GM21515 (cell line): ENCODE data around the gene AATK.
"Not testable (repeated sequence)": the region's sequence is repeated elsewhere in the genome, so short reads cannot be mapped to it uniquely, and the experiment has no call there.

Experiments
- ATAC-seq: cut with Tn5 transposase; IDR thresholded peaks from one replicate; pipeline ENCODE4 v1.9.1; 2021; ENCODE audit not compliant: unreplicated experiment

The AATK gene

GRCh38 chr17:81080019-81080418, 86.0 kb downstream of the AATK start:
- ATAC-seq = no peak

- ATAC-seq = not testable (repeated sequence)
Observed at GRCh38 chr17:81078026-81078913, 87.8 kb downstream of the AATK start.

GRCh38 chr17:81076141-81076679, 89.8 kb downstream of the AATK start:
- ATAC-seq = no peak

GRCh38 chr17:81075307-81075706, 90.7 kb downstream of the AATK start:
- ATAC-seq = no peak

- ATAC-seq = no peak
Observed at GRCh38 chr17:81074875-81075274, 91.1 kb downstream of the AATK start.

- ATAC-seq = no peak
Observed at GRCh38 chr17:81073967-81074839, 91.8 kb downstream of the AATK start.

GRCh38 chr17:81071761-81072741, 94.0 kb downstream of the AATK start:
- no peak for ATAC-seq

GRCh38 chr17:81070541-81071246, 95.3 kb downstream of the AATK start:
- ATAC-seq = no peak

- ATAC-seq = no peak
Observed at GRCh38 chr17:81069135-81069645, 96.8 kb downstream of the AATK start.

GRCh38 chr17:81068411-81069134, 97.4 kb downstream of the AATK start:
- no peak for ATAC-seq

- ATAC-seq = no peak
Observed at GRCh38 chr17:81067391-81067811, 98.6 kb downstream of the AATK start.
